Measurements from ENCODE around the gene BOK. TPM values are rescaled to one million over a fixed set of nuclear protein-coding genes. Genes with fewer than 3 reads are reported as not detected.

BOK gene
- total RNA-seq (2013; cell fraction: nucleolus; rRNA removed), result not detected in 2 replicates
- total RNA-seq (2014; rRNA removed), result not detected in 2 replicates
- total RNA-seq (2014; rRNA removed; fragmentation: Illumina TruSeq; extraction: Trizol), result 0.04 TPM in 1 of 2 replicates, not detected in the other
- 0.08 and 0.15 TPM in 2 replicates for total RNA-seq (2021)
- polyA plus RNA-seq (2011; ENCODE audit: low read depth), result 0.09 TPM
- not detected in 2 replicates for polyA plus RNA-seq (2011; rRNA removed)
- not detected in 2 replicates for polyA plus RNA-seq (2011; cell fraction: cytosol; rRNA removed)
- polyA plus RNA-seq (2011; cell fraction: nucleus; rRNA removed), result not detected in 2 replicates
- 0.07 TPM in 2 replicates for polyA plus RNA-seq (2012)
- polyA plus RNA-seq (2014; fragmentation: Illumina TruSeq; extraction: Trizol), result not detected in 2 replicates
- polyA plus RNA-seq (2014; fragmentation: Nextera tagmentation; extraction: Ambion mirVana), result not detected
- 0.09 TPM in 1 of 2 replicates, not detected in the other for polyA plus RNA-seq (2014; rRNA removed)
- polyA plus RNA-seq (2016; fragmentation: Nextera tagmentation; extraction: Ambion mirVana), result under 1 TPM in 1 of 2 experiments, not detected in 1; 0.12 TPM
- not detected in 2 replicates for polyA minus RNA-seq (2011; rRNA and poly(A)+ RNA removed)
- polyA minus RNA-seq (2011; cell fraction: cytosol; rRNA and poly(A)+ RNA removed), result 0.52 and 0.53 TPM in 2 replicates
- 0.19 TPM in 1 of 2 replicates, not detected in the other for polyA minus RNA-seq (2011; cell fraction: nucleus; rRNA and poly(A)+ RNA removed)
- percentile 5 among the genes with signal in this experiment for Bru-seq, nascent RNA
- BruChase-seq, experiment 1, labeled RNA remaining after a 6-hour chase, result percentile 13 among the genes with signal in this experiment
- percentile 9 among the genes with signal in this experiment for BruChase-seq, experiment 2, labeled RNA remaining after a 2-hour chase
- long read RNA-seq, experiment 1, result 0 reads
- long read RNA-seq, experiment 2, result 0 reads

DNA sequence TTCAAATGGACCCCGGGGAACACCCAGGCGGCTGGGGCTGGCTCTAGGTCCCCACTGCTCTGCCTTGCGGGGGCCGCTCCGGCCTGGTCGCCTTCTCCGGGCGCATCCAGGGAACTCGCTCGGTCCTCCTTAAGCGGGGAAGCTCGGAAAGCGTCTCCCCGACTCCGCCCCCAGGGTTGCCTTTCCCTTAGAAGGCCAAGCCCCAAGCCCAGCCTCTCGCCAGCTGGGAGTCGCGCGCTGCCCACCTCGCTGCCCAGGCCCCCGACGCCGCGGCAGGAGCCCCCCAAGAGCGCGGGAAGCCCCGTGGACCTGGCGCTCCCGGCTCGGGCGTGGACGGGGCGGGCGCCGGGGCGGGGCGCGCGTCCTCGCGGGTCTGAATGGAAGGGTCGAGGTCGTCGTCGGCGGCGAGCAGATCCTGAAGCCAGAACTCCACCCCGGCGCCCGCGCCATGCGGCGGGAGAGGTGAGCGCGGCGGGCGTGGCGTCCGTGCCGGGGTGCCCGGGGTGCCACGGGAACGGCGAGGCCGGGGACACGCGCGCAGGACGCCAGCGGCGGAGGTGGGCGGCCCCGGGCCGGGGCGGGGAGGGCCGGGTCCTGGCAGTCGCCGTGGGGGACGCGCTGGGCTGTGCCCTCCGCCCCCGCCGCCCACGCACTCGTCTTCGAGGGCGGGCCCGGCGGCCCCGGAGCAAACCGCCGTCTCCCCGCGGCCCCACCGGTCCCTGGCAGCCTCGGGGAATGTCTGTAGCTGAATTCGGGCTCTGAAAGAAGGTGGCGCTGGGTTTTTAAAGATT lies at the start of gene BOK:
Gene BOK (plus strand): TSS at position 214 of the 791 bp plus-strand sequence. CDS start 739 bp downstream, outside the sequence.
- in situ Hi-C loops (cut with MboI), result no loop called here
- H3K4me1 ChIP-seq (ENCODE audit: control insufficient read depth, insufficient read depth, low read length), result no peaks in the 10 kb centered on the region
- peak within 1 kb of the TSS; percentile 65 for H2AFZ ChIP-seq (ENCODE audit: control insufficient read depth, low read depth, low read length)
- TF ChIP-seq, protein P1, sequence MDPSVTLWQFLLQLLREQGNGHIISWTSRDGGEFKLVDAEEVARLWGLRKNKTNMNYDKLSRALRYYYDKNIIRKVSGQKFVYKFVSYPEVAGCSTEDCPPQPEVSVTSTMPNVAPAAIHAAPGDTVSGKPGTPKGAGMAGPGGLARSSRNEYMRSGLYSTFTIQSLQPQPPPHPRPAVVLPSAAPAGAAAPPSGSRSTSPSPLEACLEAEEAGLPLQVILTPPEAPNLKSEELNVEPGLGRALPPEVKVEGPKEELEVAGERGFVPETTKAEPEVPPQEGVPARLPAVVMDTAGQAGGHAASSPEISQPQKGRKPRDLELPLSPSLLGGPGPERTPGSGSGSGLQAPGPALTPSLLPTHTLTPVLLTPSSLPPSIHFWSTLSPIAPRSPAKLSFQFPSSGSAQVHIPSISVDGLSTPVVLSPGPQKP (IDR thresholded peaks at IDR 0.05; ENCODE audit: low read depth, low read length), result no peak
- peak in 1 of 2 experiments; percentile 90; a peak in 2 of 3 replicates for TF ChIP-seq EGR1 (IDR thresholded peaks at IDR 0.05; ENCODE audit: borderline replicate concordance in 1 of 2, low read depth in 2 of 2, low read length in 2 of 2)
- ChIA-PET SMC1A (ENCODE audit: uncharacterized antibody, unreplicated experiment) (no interaction called here), CTCF (no interaction called here), RAD21 (ENCODE audit: unreplicated experiment) (no interaction called here), POLR2A (interaction anchor here (1.1 kb wide), 1 partner anchor 9 kb away, joined by 3 read pairs; no protein-coding TSS in a partner anchor)
- no peaks in the 10 kb centered on the region for H3K36me3 ChIP-seq (ENCODE audit: control insufficient read depth in 2 of 2, insufficient read depth in 2 of 2, low read length in 1 of 2)
- no peak within 1 kb of the TSS for H3K27ac ChIP-seq (ENCODE audit: control insufficient read depth, insufficient read depth)
- H3K4me2 ChIP-seq (ENCODE audit: control insufficient read depth, insufficient read depth), result peak within 1 kb of the TSS; percentile 97
- no peak within 1 kb of the TSS; the same call in 1 of the 2 replicates for H3K9ac ChIP-seq (ENCODE audit: control insufficient read depth, insufficient read depth, low read length)
- H3K9me3 ChIP-seq (replicated peaks; ENCODE audit: control insufficient read depth, insufficient read depth, low read length), result no peaks in the 10 kb centered on the region; the same call in 2 of the 3 replicates
- no peaks in the 10 kb centered on the region for H3K79me2 ChIP-seq (ENCODE audit: control insufficient read depth, insufficient read depth, low read length)
- BruUV-seq (replicated peaks), result no TSS peak
- ATAC-seq (no peak), FAIRE-seq (no peak), DNase-seq (ENCODE audit: low read depth, low spot score) (no peak)
- intact Hi-C loops (cut with micrococcal nuclease; ENCODE audit: unreplicated experiment), result no loop called here
- peak within 1 kb of the TSS; percentile 67; the same call in 1 of the 2 replicates for H3K4me3 ChIP-seq
- no peaks in the 10 kb centered on the region for H4K20me1 ChIP-seq (ENCODE audit: control insufficient read depth, insufficient read depth)
- 32% methylated on average over 40 of the region's 98 CpGs for WGBS (ENCODE audit: insufficient coverage, insufficient replicate concordance, low lambda C conversion rate, missing lambda C conversion rate)
- no peaks in the 10 kb centered on the region; a peak in 2 of 4 replicates for H3K27me3 ChIP-seq (replicated peaks in 1 of 2; ENCODE audit: control insufficient read depth in 2 of 2, insufficient read depth in 2 of 2, low read length in 1 of 2)

Data from GM12878 (cell line).